ENCODE measurements around the gene MTNR1B.
A peak's percentile ranks its signal among the peaks of the same experiment; 100 is the strongest.

MTNR1B gene

GRCh38 chr11:92941676-92942571, 27.5 kb upstream of the MTNR1B start:
- TF ChIP-seq, protein P1, sequence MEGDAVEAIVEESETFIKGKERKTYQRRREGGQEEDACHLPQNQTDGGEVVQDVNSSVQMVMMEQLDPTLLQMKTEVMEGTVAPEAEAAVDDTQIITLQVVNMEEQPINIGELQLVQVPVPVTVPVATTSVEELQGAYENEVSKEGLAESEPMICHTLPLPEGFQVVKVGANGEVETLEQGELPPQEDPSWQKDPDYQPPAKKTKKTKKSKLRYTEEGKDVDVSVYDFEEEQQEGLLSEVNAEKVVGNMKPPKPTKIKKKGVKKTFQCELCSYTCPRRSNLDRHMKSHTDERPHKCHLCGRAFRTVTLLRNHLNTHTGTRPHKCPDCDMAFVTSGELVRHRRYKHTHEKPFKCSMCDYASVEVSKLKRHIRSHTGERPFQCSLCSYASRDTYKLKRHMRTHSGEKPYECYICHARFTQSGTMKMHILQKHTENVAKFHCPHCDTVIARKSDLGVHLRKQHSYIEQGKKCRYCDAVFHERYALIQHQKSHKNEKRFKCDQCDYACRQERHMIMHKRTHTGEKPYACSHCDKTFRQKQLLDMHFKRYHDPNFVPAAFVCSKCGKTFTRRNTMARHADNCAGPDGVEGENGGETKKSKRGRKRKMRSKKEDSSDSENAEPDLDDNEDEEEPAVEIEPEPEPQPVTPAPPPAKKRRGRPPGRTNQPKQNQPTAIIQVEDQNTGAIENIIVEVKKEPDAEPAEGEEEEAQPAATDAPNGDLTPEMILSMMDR (IDR thresholded peaks at IDR 0.05) = peak; percentile 82

GRCh38 chr11:92946707-92947106, 22.7 kb upstream of the MTNR1B start:
- TF ChIP-seq, protein P1 (IDR thresholded peaks at IDR 0.05) = no peak

GRCh38 chr11:92948116-92948515, 21.3 kb upstream of the MTNR1B start:
- TF ChIP-seq, protein P1 (IDR thresholded peaks at IDR 0.05) = no peak

DNA sequence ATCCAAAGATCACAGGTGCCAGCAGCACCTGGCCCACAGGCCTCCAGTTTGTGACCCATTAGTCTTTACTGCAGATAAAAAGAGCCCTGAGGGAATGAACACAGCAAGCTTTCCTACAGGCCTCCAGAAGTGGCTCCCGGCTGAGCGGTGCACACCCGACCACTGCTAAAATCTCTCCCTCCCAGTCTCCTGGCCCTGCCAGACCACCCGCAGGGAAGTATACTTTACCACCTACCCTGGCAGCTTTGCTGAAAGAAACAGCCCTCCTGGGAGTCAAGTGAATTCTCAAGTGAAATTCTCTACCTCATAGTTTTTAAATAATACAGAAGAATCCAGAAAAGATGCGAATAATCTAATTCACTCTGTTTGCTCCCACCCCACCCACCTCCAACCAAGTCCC, 15.4 kb upstream of the MTNR1B start:
- TF ChIP-seq, protein P1 (IDR thresholded peaks at IDR 0.05) = no peak

- TF ChIP-seq, protein P1 (IDR thresholded peaks at IDR 0.05) = no peak
These were observed 13.6 kb upstream of the MTNR1B start for GRCh38 chr11:92955860-92956259.

DNA sequence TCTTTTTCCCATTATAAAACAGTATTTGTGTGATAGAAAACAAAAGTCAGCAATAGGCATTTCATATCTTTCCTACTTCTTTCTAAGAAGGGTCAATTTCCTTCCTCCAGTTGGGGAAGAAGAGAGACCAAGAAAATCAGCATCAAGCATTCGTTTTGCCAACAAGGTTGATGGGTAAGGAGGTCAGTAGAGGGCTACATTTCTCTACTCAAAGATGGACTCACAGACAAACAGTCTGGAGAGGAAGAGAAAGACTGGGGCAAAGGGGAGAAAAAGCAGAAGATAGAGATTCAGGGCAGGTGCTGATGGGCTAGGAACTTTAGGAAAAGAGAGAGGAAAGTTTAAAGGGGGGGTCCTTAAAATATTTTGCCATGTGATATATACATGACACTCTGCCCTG, 8.6 kb upstream of the MTNR1B start:
- TF ChIP-seq, protein P1 (IDR thresholded peaks at IDR 0.05) = no peak

DNA sequence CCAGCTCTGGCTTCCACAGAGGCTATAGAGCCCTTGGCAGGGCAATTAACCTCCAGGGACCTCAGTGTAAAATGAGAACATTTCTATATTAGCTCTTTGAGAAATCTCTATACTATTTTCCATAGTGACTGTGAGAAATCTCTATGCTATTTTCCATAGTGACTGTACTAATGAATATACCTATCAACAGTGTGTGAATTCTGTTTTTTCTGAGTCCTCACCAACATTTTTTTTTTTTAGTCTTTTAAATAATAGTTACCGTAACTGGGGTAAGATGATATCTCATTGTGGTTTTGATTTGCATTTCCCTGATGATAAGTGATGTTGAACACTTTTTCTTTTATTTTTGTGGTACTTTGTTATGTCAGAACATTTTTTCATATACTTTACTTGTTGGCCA, 7.0 kb upstream of the MTNR1B start:
- TF ChIP-seq, protein P1 (IDR thresholded peaks at IDR 0.05) = no peak

All from LNCAP (cell line).